SK-N-MC (cell line): ENCODE results near the gene PIK3R5.

Experiments used
- EZH2 ChIP-seq: fragments of 200-600 bp; sonication (generic); IDR thresholded peaks from one replicate; pipeline ENCODE4 v1.6.1; 2017; ENCODE audit warnings: antibody characterized with exemption
- FOXP2 ChIP-seq: optimal IDR thresholded peaks from 2 replicates; pipeline ENCODE3; 2011; ENCODE audit warnings: mild to moderate bottlenecking, moderate library complexity; ENCODE audit not compliant: insufficient read depth; ENCODE audit errors: extremely low read length, control extremely low read depth
- POLR2AphosphoS5 ChIP-seq: IDR thresholded peaks from 2 replicates; pipeline ENCODE4 v1.6.1; 2012; ENCODE audit warnings: mild to moderate bottlenecking, low read depth, low read length, borderline replicate concordance

- no peak for TF ChIP-seq EZH2
- TF ChIP-seq POLR2AphosphoS5, result no peak
- TF ChIP-seq FOXP2, result no peak
Measured at GRCh38 chr17:8890671-8891070, 74.8 kb downstream of the PIK3R5 start.
